Neutrophil (primary cell): ENCODE data around the gene VEZT.

Source experiments
- H3K27ac ChIP-seq: fragments of 200-600 bp; sonication (generic); 2 replicates; pipeline ENCODE4 v1.5.1; 2016; ENCODE audit warnings: mild to moderate bottlenecking, moderate library complexity
- H3K27me3 ChIP-seq: fragments of 200-600 bp; sonication (generic); 2 replicates; pipeline ENCODE4 v1.6.0; 2016; ENCODE audit warnings: mild to moderate bottlenecking
- H3K36me3 ChIP-seq: fragments of 200-600 bp; sonication (generic); 2 replicates; pipeline ENCODE4 v1.5.1; 2017
- H3K4me1 ChIP-seq, 2 experiments: fragments of 200-600 bp in 1 of 2; sonication (generic) in 1 of 2; 1 replicate in 1 of 2; 2 replicates in 1 of 2; pipeline versions ENCODE4 v1.5.1 to v1.6.1; 2013 to 2016; ENCODE audit warnings: low read depth in 1 of 2, low read length in 1 of 2, mild to moderate bottlenecking in 1 of 2, moderate library complexity in 1 of 2; ENCODE audit not compliant: control insufficient read depth in 1 of 2, insufficient read depth in 1 of 2
- H3K4me3 ChIP-seq, 2 experiments: fragments of 200-600 bp in 1 of 2; sonication (generic) in 1 of 2; 1 replicate in 1 of 2; 2 replicates in 1 of 2; pipeline ENCODE4 v1.5.1; 2013 to 2016; ENCODE audit warnings: low read depth in 1 of 2, low read length in 1 of 2, mild to moderate bottlenecking in 1 of 2, moderate library complexity in 1 of 2
- H3K9me3 ChIP-seq: fragments of 200-600 bp; sonication (generic); 2 replicates; pipeline ENCODE4 v1.5.1; 2016
- TF ChIP-seq, protein P1 (sequence below): fragments of 200-600 bp; sonication (generic); IDR thresholded peaks from 2 replicates; pipeline ENCODE4 v1.5.1; 2016; ENCODE audit warnings: antibody characterized with exemption

VEZT gene

GRCh38 chr12:95214466-95214865 is 3.1 kb upstream of the VEZT start:
- Histone ChIP-seq H3K4me1 (peaks cover 19 to 29% of the 10 kb centered on the region in 2 experiments), H3K27ac (no peak overlapping the region), H3K9me3 (no peaks in the 10 kb centered on the region), H3K4me3 (no peak overlapping the region), H3K36me3 (no peaks in the 10 kb centered on the region), H3K27me3 (peaks cover 12% of the 10 kb centered on the region)
- TF ChIP-seq, protein P1, sequence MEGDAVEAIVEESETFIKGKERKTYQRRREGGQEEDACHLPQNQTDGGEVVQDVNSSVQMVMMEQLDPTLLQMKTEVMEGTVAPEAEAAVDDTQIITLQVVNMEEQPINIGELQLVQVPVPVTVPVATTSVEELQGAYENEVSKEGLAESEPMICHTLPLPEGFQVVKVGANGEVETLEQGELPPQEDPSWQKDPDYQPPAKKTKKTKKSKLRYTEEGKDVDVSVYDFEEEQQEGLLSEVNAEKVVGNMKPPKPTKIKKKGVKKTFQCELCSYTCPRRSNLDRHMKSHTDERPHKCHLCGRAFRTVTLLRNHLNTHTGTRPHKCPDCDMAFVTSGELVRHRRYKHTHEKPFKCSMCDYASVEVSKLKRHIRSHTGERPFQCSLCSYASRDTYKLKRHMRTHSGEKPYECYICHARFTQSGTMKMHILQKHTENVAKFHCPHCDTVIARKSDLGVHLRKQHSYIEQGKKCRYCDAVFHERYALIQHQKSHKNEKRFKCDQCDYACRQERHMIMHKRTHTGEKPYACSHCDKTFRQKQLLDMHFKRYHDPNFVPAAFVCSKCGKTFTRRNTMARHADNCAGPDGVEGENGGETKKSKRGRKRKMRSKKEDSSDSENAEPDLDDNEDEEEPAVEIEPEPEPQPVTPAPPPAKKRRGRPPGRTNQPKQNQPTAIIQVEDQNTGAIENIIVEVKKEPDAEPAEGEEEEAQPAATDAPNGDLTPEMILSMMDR: no peak

DNA sequence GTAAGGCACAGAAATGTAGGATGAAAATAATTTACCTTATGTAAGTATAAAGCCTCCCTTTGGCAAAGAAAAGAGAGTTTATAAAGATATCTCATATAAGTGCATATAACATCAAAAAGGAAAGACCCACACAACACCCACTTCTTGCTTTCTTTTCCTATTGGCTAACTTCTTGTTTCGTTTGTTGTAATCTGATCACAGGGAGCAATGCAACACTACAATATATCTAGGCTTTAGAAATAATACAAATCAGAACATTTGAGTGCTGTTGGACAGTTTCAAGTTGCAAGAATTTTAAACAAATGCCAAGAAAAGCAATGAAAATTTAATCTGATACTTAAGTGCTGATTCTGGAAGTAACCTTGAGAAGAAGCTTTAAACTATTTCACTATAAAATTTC is 1.7 kb upstream of the VEZT start:
- Histone ChIP-seq H3K4me1 (peaks cover 19 to 29% of the 10 kb centered on the region in 2 experiments), H3K27ac (no peak overlapping the region), H3K36me3 (no peaks in the 10 kb centered on the region), H3K4me3 (no peak overlapping the region), H3K9me3 (no peaks in the 10 kb centered on the region), H3K27me3 (peaks cover 12% of the 10 kb centered on the region)
- TF ChIP-seq, protein P1: no peak

GRCh38 chr12:95216711-95217376 is 763 bp upstream of the VEZT start:
- Histone ChIP-seq H3K27me3 (peaks cover 12% of the 10 kb centered on the region), H3K9me3 (no peaks in the 10 kb centered on the region), H3K27ac (peak overlapping the region; percentile 77), H3K4me1 (peaks cover 19 to 29% of the 10 kb centered on the region in 2 experiments), H3K36me3 (no peaks in the 10 kb centered on the region), H3K4me3 (peak overlapping the region; percentile 81 to 92)
- TF ChIP-seq, protein P1: no peak

- TF ChIP-seq, protein P1: no peak
- Histone ChIP-seq H3K36me3 (no peaks in the 10 kb centered on the region), H3K27ac (peak overlapping the region; percentile 77), H3K4me3 (peak overlapping the region; percentile 81 to 92), H3K9me3 (no peaks in the 10 kb centered on the region), H3K27me3 (peaks cover 12% of the 10 kb centered on the region), H3K4me1 (peaks cover 19 to 29% of the 10 kb centered on the region in 2 experiments)
These were observed 835 bp downstream of the VEZT start for GRCh38 chr12:95218150-95219133.

GRCh38 chr12:95220190-95220589 is 2.6 kb downstream of the VEZT start:
- Histone ChIP-seq H3K4me1 (peaks cover 19 to 29% of the 10 kb centered on the region in 2 experiments), H3K9me3 (no peaks in the 10 kb centered on the region), H3K27ac (no peak overlapping the region), H3K27me3 (peaks cover 12% of the 10 kb centered on the region), H3K36me3 (no peaks in the 10 kb centered on the region), H3K4me3 (no peak overlapping the region)
- TF ChIP-seq, protein P1: no peak
